Endothelial cell of umbilical vein (primary cell): ENCODE results near the gene ZNF142. TPM values are rescaled to one million over a fixed set of nuclear protein-coding genes. Genes with fewer than 3 reads are reported as not detected.

Experiments
- BruUV-seq: library from RNA; stranded (reverse); fragments of 400-500 nt; replicated peaks from 2 replicates; lab custom pipeline; 2021; lab: Mats Ljungman, UMichigan
- CTCF ChIA-PET: fragments of 300-600, 350-600 bp; sonication (Branson Sonifier 250); formaldehyde crosslinking; loops from one replicate; lab custom pipeline; 2021; ENCODE audit warnings: antibody characterized with exemption, inconsistent platforms; lab: Charles Lee
- POLR2A ChIA-PET: fragments of 300-600, 350-600 bp; sonication (Branson Sonifier 250); formaldehyde crosslinking; loops from one replicate; lab custom pipeline; 2021; ENCODE audit warnings: antibody characterized with exemption, inconsistent platforms; lab: Charles Lee
- DNase-seq: peaks from one replicate; pipeline ENCODE4 v3.0.0-alpha.2; 2011; ENCODE audit warnings: low read depth, low spot score
- FAIRE-seq: peaks from 2 replicates; lab custom pipeline; 2011; peaks lifted over from hg19 to GRCh38; lab: Jason Lieb, UNC
- H2AFZ ChIP-seq: 2 replicates; pipeline ENCODE4 v1.6.0; 2012; ENCODE audit warnings: low read depth, low read length, control low read depth, inconsistent platforms
- H3K27ac ChIP-seq: 2 replicates; pipeline ENCODE4 v1.5.1; 2011; ENCODE audit warnings: low read depth, mild to moderate bottlenecking, control low read depth, low read length, moderate library complexity; ENCODE audit not compliant: insufficient read depth
- H3K27me3 ChIP-seq, 2 experiments: 2 replicates each; pipeline versions ENCODE4 v1.6.0 to v1.6.1; 2011; ENCODE audit warnings: low read length in 2 of 2, mixed read lengths in 1 of 2; ENCODE audit not compliant: control insufficient read depth in 2 of 2, insufficient read depth in 2 of 2
- H3K36me3 ChIP-seq, 2 experiments: 2 replicates in 1 of 2; 3 replicates in 1 of 2; pipeline ENCODE4 v1.5.1; 2011; ENCODE audit warnings: low read length in 2 of 2, mild to moderate bottlenecking in 1 of 2, moderate library complexity in 1 of 2; ENCODE audit not compliant: control insufficient read depth in 2 of 2, insufficient read depth in 2 of 2; ENCODE audit errors: extremely low read depth in 1 of 2
- H3K4me1 ChIP-seq: 3 replicates; pipeline ENCODE4 v1.5.1; 2011; ENCODE audit warnings: mild to moderate bottlenecking, low read length; ENCODE audit not compliant: control insufficient read depth, insufficient read depth; ENCODE audit errors: extremely low read depth
- H3K4me2 ChIP-seq: 2 replicates; pipeline ENCODE4 v1.6.1; 2011; ENCODE audit warnings: low read length, control low read depth, mixed read lengths; ENCODE audit not compliant: insufficient read depth
- H3K4me3 ChIP-seq, 3 experiments: fragments of 200-600 bp in 1 of 3; sonication (generic), shearing (Covaris generic) in 1 of 3; replicated peaks in 1 of 3; 2 replicates each; pipeline ENCODE4 v1.5.1; 2011 to 2016; ENCODE audit warnings: control low read depth in 3 of 3, low read length in 3 of 3, mild to moderate bottlenecking in 2 of 3, inconsistent platforms in 1 of 3, low read depth in 1 of 3, moderate library complexity in 1 of 3; ENCODE audit not compliant: insufficient read depth in 1 of 3
- H3K79me2 ChIP-seq: 2 replicates; pipeline ENCODE4 v1.6.0; 2012; ENCODE audit warnings: low read length, inconsistent platforms; ENCODE audit not compliant: control insufficient read depth, insufficient read depth
- H3K9ac ChIP-seq: replicated peaks from 2 replicates; pipeline ENCODE3; 2011; ENCODE audit warnings: low read length, control low read depth; ENCODE audit not compliant: insufficient read depth; ENCODE audit errors: extremely low read depth
- H3K9me1 ChIP-seq: replicated peaks from 3 replicates; pipeline ENCODE4 v1.6.0; 2011; ENCODE audit warnings: mild to moderate bottlenecking, low read length; ENCODE audit not compliant: control insufficient read depth, insufficient read depth; ENCODE audit errors: extremely low read depth
- H3K9me3 ChIP-seq: replicated peaks from 2 replicates; pipeline ENCODE4 v1.5.1; 2012; ENCODE audit warnings: low read length, inconsistent platforms; ENCODE audit not compliant: control insufficient read depth, insufficient read depth
- H4K20me1 ChIP-seq: replicated peaks from 2 replicates; pipeline ENCODE3; 2011; ENCODE audit warnings: mild to moderate bottlenecking, low read length; ENCODE audit not compliant: control insufficient read depth, insufficient read depth; ENCODE audit errors: extremely low read depth
- CTCF ChIP-seq, 2 donors: IDR thresholded peaks; 1 replicate in 1 of 2; 2 replicates in 1 of 2; pipeline ENCODE4 v1.5.1; 2011; ENCODE audit warnings: low read length in 2 of 2, mild to moderate bottlenecking in 2 of 2, moderate library complexity in 2 of 2, control low read depth in 1 of 2, inconsistent platforms in 1 of 2, low read depth in 1 of 2; ENCODE audit not compliant: insufficient read depth in 1 of 2; ENCODE audit errors: extremely low read depth in 1 of 2
- EZH2 ChIP-seq: IDR thresholded peaks from 2 replicates; pipeline ENCODE4 v1.6.1; 2012; ENCODE audit warnings: borderline replicate concordance, low read depth, mild to moderate bottlenecking, moderate library complexity, low read length, inconsistent platforms; ENCODE audit not compliant: severe bottlenecking
- FOS ChIP-seq: IDR thresholded peaks from 2 replicates; pipeline ENCODE4 v1.6.1; 2011; ENCODE audit warnings: mild to moderate bottlenecking, low read length, moderate library complexity, borderline replicate concordance; ENCODE audit not compliant: insufficient read depth
- GATA2 ChIP-seq: IDR thresholded peaks from 2 replicates; pipeline ENCODE4 v1.7.0; 2011; ENCODE audit warnings: low read depth, mild to moderate bottlenecking, moderate library complexity, mixed read lengths, low read length; ENCODE audit not compliant: insufficient read length, insufficient read depth
- JUN ChIP-seq: IDR thresholded peaks from 2 replicates; pipeline ENCODE4 v1.6.1; 2011; ENCODE audit warnings: borderline replicate concordance, low read depth; ENCODE audit not compliant: insufficient read length, insufficient read depth
- MAX ChIP-seq: IDR thresholded peaks from 2 replicates; pipeline ENCODE4 v1.6.1; 2011; ENCODE audit not compliant: insufficient read depth, insufficient read length
- MYC ChIP-seq: IDR thresholded peaks from one replicate; pipeline ENCODE4 v1.6.1; 2011; ENCODE audit warnings: mild to moderate bottlenecking, low read depth, low read length
- POLR2A ChIP-seq: IDR thresholded peaks from 2 replicates; pipeline ENCODE4 v1.6.1; 2012; ENCODE audit warnings: low read depth, mild to moderate bottlenecking, control low read depth, low read length
- POLR2AphosphoS5 ChIP-seq: IDR thresholded peaks from 2 replicates; pipeline ENCODE4 v1.6.1; 2012; ENCODE audit warnings: low read depth, mild to moderate bottlenecking, control low read depth, low read length, moderate library complexity; ENCODE audit not compliant: insufficient read depth
- dilution Hi-C: fragments of 300-500 bp; cut with MboI; formaldehyde crosslinking; loops from one replicate; pipeline ENCODE4 v1.15.0; 2019; ENCODE audit warnings: low sequenced_read_pairs; ENCODE audit not compliant: extremely low pct_ligation_motif_present
- intact Hi-C: fragments of 100-400 bp; cut with micrococcal nuclease; formaldehyde crosslinking; loops from one replicate; pipeline ENCODE4 v1.10.0; 2022
- polyA plus RNA-seq, 4 experiments: library from polyadenylated mRNA; depleted of rRNA in 3 of 4; stranded (reverse) in 3 of 4; unstranded in 1 of 4; fragments of >200 nt; gene quantifications; 2 replicates each; pipeline versions ENCODE4 v1.2.1 to v1.2.3, GENCODE V29; 2011 to 2012; ENCODE audit warnings: missing spikeins in 1 of 4
- total RNA-seq: library from RNA; stranded (reverse); gene quantifications from 2 replicates; pipeline ENCODE4 v1.2.3, GENCODE V29; 2021

Gene ZNF142
- total and polyA plus RNA-seq, 2 donors (not counting 3 experiments of a cell fraction or from before 2014, with no cell fraction given) = 14.5 to 34.5 TPM

GRCh38 chr2:218626369-218626768, 33.1 kb downstream of the ZNF142 start:
- no peak for DNase-seq
- dilution Hi-C loops = no loop called here
- Histone ChIP-seq H3K4me1 (peaks cover 22% of the 10 kb centered on the region), H3K9me1 (no peaks in the 10 kb centered on the region), H2AFZ (no peak overlapping the region), H3K27ac (no peak overlapping the region), H3K9ac (no peak overlapping the region), H4K20me1 (no peaks in the 10 kb centered on the region), H3K36me3 (no peaks in the 10 kb centered on the region), H3K9me3 (no peaks in the 10 kb centered on the region), H3K27me3 (no peaks in the 10 kb centered on the region), H3K4me3 (no peak overlapping the region), H3K4me2 (no peak overlapping the region), H3K79me2 (no peaks in the 10 kb centered on the region)
- no TSS peak for BruUV-seq
- TF ChIP-seq CTCF (IDR thresholded peaks at IDR 0.05; ENCODE audit: extremely low read depth in 1 of 2, insufficient read depth in 1 of 2, low read depth in 1 of 2, low read length in 2 of 2) (no peak), MYC (no peak), POLR2A (no peak), EZH2 (no peak), JUN (no peak), FOS (no peak), POLR2AphosphoS5 (no peak), MAX (no peak), GATA2 (no peak)
- intact Hi-C loops = no loop called here
- no peak for FAIRE-seq
- ChIA-PET POLR2A (interaction anchor here (0.7 to 1.0 kb wide), 2 partner anchors 19 to 28 kb away, joined by 3 to 4 read pairs; partner anchors contain the start of gene PLCD4), CTCF (interaction anchor here (1.2 kb wide), 1 partner anchor 19 kb away, joined by 5 read pairs; the partner anchor contains the start of gene PLCD4)
